WTC11 (cell line): ENCODE measurements around the gene NEK5. TPM values are rescaled to one million over a fixed set of nuclear protein-coding genes. Genes with fewer than 3 reads are reported as not detected.
"Not testable (repeated sequence)": the region's sequence is repeated elsewhere in the genome, so short reads cannot be mapped to it uniquely, and the experiment has no call there.

ENCODE experiments used
- ATAC-seq: fragments of 200-7000 bp; cut with Tn5 transposase; 2 replicates; pipeline ENCODE4 v1.10.0; 2021; ENCODE audit warnings: mild to moderate bottlenecking, moderate library complexity
- CTCF ChIA-PET: fragments of 300-600 bp; sonication (Branson Sonifier 250); formaldehyde crosslinking; loops from one replicate; lab custom pipeline; 2021; ENCODE audit warnings: antibody characterized with exemption; lab: Charles Lee
- POLR2A ChIA-PET: fragments of 350-600 bp; sonication (Branson Sonifier 250); formaldehyde crosslinking; loops from one replicate; lab custom pipeline; 2021; ENCODE audit warnings: antibody characterized with exemption; lab: Charles Lee
- DNase-seq: peaks from one replicate; pipeline ENCODE4 v3.0.0; 2021; ENCODE audit warnings: low spot score
- H3K27ac Mint-ChIP-seq: 2 replicates; pipeline ENCODE4 v1.8.0; 2021; ENCODE audit warnings: mixed read lengths
- H3K27me3 Mint-ChIP-seq: 2 replicates; pipeline ENCODE4 v1.8.0; 2021; ENCODE audit warnings: low read depth, mild to moderate bottlenecking, moderate library complexity, mixed read lengths
- H3K36me3 Mint-ChIP-seq: 2 replicates; pipeline ENCODE4 v1.8.0; 2021; ENCODE audit warnings: mixed read lengths
- H3K4me1 Mint-ChIP-seq: 2 replicates; pipeline ENCODE4 v1.8.0; 2022; ENCODE audit warnings: mixed read lengths
- H3K4me3 Mint-ChIP-seq: 2 replicates; pipeline ENCODE4 v1.8.0; 2021; ENCODE audit warnings: mild to moderate bottlenecking, moderate library complexity, mixed read lengths
- H3K9me3 Mint-ChIP-seq: 2 replicates; pipeline ENCODE4 v1.8.0; 2021; ENCODE audit warnings: mixed read lengths
- AR ChIP-seq: fragments of 250-450 bp; sonication (Bioruptor Pico); IDR thresholded peaks from 2 replicates; pipeline ENCODE4 v1.9.0; 2021; ENCODE audit warnings: mild to moderate bottlenecking
- ATF1 ChIP-seq: sonication (generic); formaldehyde crosslinking; IDR thresholded peaks from 2 replicates; pipeline ENCODE4 v1.8.1; 2023; ENCODE audit warnings: mild to moderate bottlenecking, moderate library complexity, missing genetic modification reagents
- ATF3 ChIP-seq: sonication (generic); formaldehyde crosslinking; conservative IDR thresholded peaks from 2 replicates; pipeline ENCODE4 v1.8.1; 2022; ENCODE audit warnings: mild to moderate bottlenecking, missing genetic modification reagents
- E2F1 ChIP-seq: sonication (generic); formaldehyde crosslinking; IDR thresholded peaks from 2 replicates; pipeline ENCODE4 v1.8.0; 2022; ENCODE audit warnings: mild to moderate bottlenecking, missing genetic modification reagents
- E2F4 ChIP-seq: sonication (generic); formaldehyde crosslinking; IDR thresholded peaks from 2 replicates; pipeline ENCODE4 v1.8.1; 2022; ENCODE audit warnings: low read depth, mild to moderate bottlenecking, moderate library complexity, missing genetic modification reagents, borderline replicate concordance
- FOXK1 ChIP-seq: sonication (generic); formaldehyde crosslinking; IDR thresholded peaks from 2 replicates; pipeline ENCODE4 v1.8.0; 2022; ENCODE audit warnings: mild to moderate bottlenecking, moderate library complexity, missing genetic modification reagents
- GABPB1 ChIP-seq: sonication (generic); formaldehyde crosslinking; IDR thresholded peaks from 2 replicates; pipeline ENCODE4 v1.8.1; 2023; ENCODE audit warnings: mild to moderate bottlenecking, missing genetic modification reagents
- HMGA2 ChIP-seq: fragments of 250-450 bp; sonication (Bioruptor Pico); IDR thresholded peaks from 2 replicates; pipeline ENCODE4 v1.4.0; 2021; ENCODE audit warnings: mild to moderate bottlenecking, moderate library complexity
- HMGXB4 ChIP-seq: sonication (generic); formaldehyde crosslinking; IDR thresholded peaks from 2 replicates; pipeline ENCODE4 v1.8.1; 2023; ENCODE audit warnings: mild to moderate bottlenecking, moderate library complexity, missing genetic modification reagents
- IRF2 ChIP-seq: sonication (generic); formaldehyde crosslinking; IDR thresholded peaks from 2 replicates; pipeline ENCODE4 v1.8.0; 2022; ENCODE audit warnings: low read depth, missing genetic modification reagents, borderline replicate concordance
- JAZF1 ChIP-seq: fragments of 250-450 bp; sonication (Bioruptor Pico); IDR thresholded peaks from 2 replicates; pipeline ENCODE4 v1.9.0; 2021; ENCODE audit warnings: moderate library complexity, mild to moderate bottlenecking, inconsistent platforms
- JUN ChIP-seq: sonication (generic); formaldehyde crosslinking; IDR thresholded peaks from 2 replicates; pipeline ENCODE4 v1.8.0; 2023; ENCODE audit warnings: mild to moderate bottlenecking, missing genetic modification reagents
- NFATC4 ChIP-seq: fragments of 250-450 bp; sonication (Bioruptor Pico); IDR thresholded peaks from 2 replicates; pipeline ENCODE4 v1.9.0; 2021; ENCODE audit warnings: mild to moderate bottlenecking
- NR1H2 ChIP-seq: sonication (generic); formaldehyde crosslinking; IDR thresholded peaks from 2 replicates; pipeline ENCODE4 v1.9.0; 2021; ENCODE audit warnings: mild to moderate bottlenecking, moderate library complexity, missing genetic modification reagents
- NR2C2 ChIP-seq: sonication (generic); formaldehyde crosslinking; IDR thresholded peaks from 2 replicates; pipeline ENCODE4 v1.8.0; 2022; ENCODE audit warnings: mild to moderate bottlenecking, missing genetic modification reagents
- PRRX2 ChIP-seq: fragments of 250-450 bp; sonication (Bioruptor Pico); IDR thresholded peaks from 2 replicates; pipeline ENCODE4 v1.8.0; 2021; ENCODE audit warnings: mild to moderate bottlenecking
- ZNF121 ChIP-seq: sonication (generic); formaldehyde crosslinking; IDR thresholded peaks from 2 replicates; pipeline ENCODE4 v1.8.0; 2023; ENCODE audit warnings: missing genetic modification reagents
- ZNF138 ChIP-seq: sonication (generic); formaldehyde crosslinking; conservative IDR thresholded peaks from 2 replicates; pipeline ENCODE4 v1.8.1; 2022; ENCODE audit warnings: mild to moderate bottlenecking, moderate library complexity, missing genetic modification reagents
- ZNF263 ChIP-seq: sonication (generic); formaldehyde crosslinking; IDR thresholded peaks from 2 replicates; pipeline ENCODE4 v1.8.1; 2022; ENCODE audit warnings: low read depth, mild to moderate bottlenecking, moderate library complexity, missing genetic modification reagents
- ZNF416 ChIP-seq: fragments of 250-450 bp; sonication (Bioruptor Pico); IDR thresholded peaks from 2 replicates; pipeline ENCODE4 v1.9.0; 2021; ENCODE audit warnings: mild to moderate bottlenecking, inconsistent platforms
- total RNA-seq: library from RNA; stranded (reverse); gene quantifications from 3 replicates; pipeline ENCODE4 v1.2.3, GENCODE V29; 2021

The NEK5 gene
- total RNA-seq, 1 experiment from 2014 or later, result 0.55 TPM

- H3K27ac Mint-ChIP-seq, CTCF ChIA-PET, ATAC-seq, H3K4me3 Mint-ChIP-seq, DNase-seq, H3K4me1 Mint-ChIP-seq, H3K27me3 Mint-ChIP-seq, H3K9me3 Mint-ChIP-seq: not testable (repeated sequence)
- POLR2A ChIA-PET, result interaction anchor here (0.6 kb wide), 1 partner anchor 1794 kb away, joined by 4 read pairs; no protein-coding TSS in a partner anchor
- H3K36me3 Mint-ChIP-seq, result peaks cover 31% of the 10 kb centered on the region
Measured at GRCh38 chr13:52171686-52172085, 42.8 kb upstream of the NEK5 start.

GRCh38 chr13:52170828-52171391 is 42.0 kb upstream of the NEK5 start:
- H3K27me3 Mint-ChIP-seq, POLR2A ChIA-PET, ATAC-seq, DNase-seq, CTCF ChIA-PET, H3K9me3 Mint-ChIP-seq, H3K4me3 Mint-ChIP-seq, H3K27ac Mint-ChIP-seq, H3K4me1 Mint-ChIP-seq: not testable (repeated sequence)
- peaks cover 31% of the 10 kb centered on the region for H3K36me3 Mint-ChIP-seq

GRCh38 chr13:52169839-52170238 is 41.0 kb upstream of the NEK5 start:
- ChIA-PET POLR2A (no interaction called here), CTCF (no interaction called here)
- Mint-ChIP-seq H3K27me3 (no peaks in the 10 kb centered on the region), H3K4me3 (no peak overlapping the region), H3K27ac (no peak overlapping the region), H3K9me3 (no peaks in the 10 kb centered on the region), H3K4me1 (no peaks in the 10 kb centered on the region), H3K36me3 (peaks cover 26% of the 10 kb centered on the region)
- DNase-seq (no peak), ATAC-seq (no peak)
- TF ChIP-seq ATF3 (CRISPR knock-in tag), result no peak
- TF ChIP-seq PRRX2 (CRISPR knock-in tag), result no peak
- no peak for TF ChIP-seq ZNF121 (CRISPR knock-in tag)

GRCh38 chr13:52165411-52165810 is 36.5 kb upstream of the NEK5 start:
- POLR2A ChIA-PET, result no interaction called here
- H3K27ac Mint-ChIP-seq, result no peak overlapping the region
- H3K4me3 Mint-ChIP-seq, result no peak overlapping the region
- peaks cover 10% of the 10 kb centered on the region for H3K36me3 Mint-ChIP-seq
- no peak for TF ChIP-seq JUN
- no peak for TF ChIP-seq ZNF416
- no peak for TF ChIP-seq NR1H2
- no peak for TF ChIP-seq E2F4 (CRISPR knock-in tag)
- no peak for TF ChIP-seq FOXK1 (CRISPR knock-in tag)
- no peak for TF ChIP-seq ZNF263 (CRISPR knock-in tag)
- TF ChIP-seq IRF2 (CRISPR knock-in tag), result no peak
- no peak for TF ChIP-seq HMGA2 (CRISPR knock-in tag)
- TF ChIP-seq ZNF138, result no peak
- no peak for TF ChIP-seq ATF1 (CRISPR knock-in tag)
- no peak for TF ChIP-seq NFATC4
- TF ChIP-seq AR, result no peak
- no peak for TF ChIP-seq NR2C2
- TF ChIP-seq HMGXB4 (CRISPR knock-in tag), result no peak
- no peak for TF ChIP-seq GABPB1 (CRISPR knock-in tag)
- TF ChIP-seq E2F1 (CRISPR knock-in tag), result no peak
- TF ChIP-seq JAZF1 (CRISPR knock-in tag), result no peak
- no peaks in the 10 kb centered on the region for H3K9me3 Mint-ChIP-seq
- CTCF ChIA-PET, result interaction anchor here (0.5 to 0.9 kb wide), 2 partner anchors 182 to 242 kb away, joined by 3 to 4 read pairs; no protein-coding TSS in a partner anchor
- peaks cover 8% of the 10 kb centered on the region for H3K4me1 Mint-ChIP-seq
- ATAC-seq (no peak), DNase-seq (no peak)
- H3K27me3 Mint-ChIP-seq, result peaks cover 7% of the 10 kb centered on the region; the same call in 1 of the 2 replicates
